Gastroesophageal sphincter (tissue), 4 donors: ENCODE data around the gene TNS1. TPM values are rescaled to one million over a fixed set of nuclear protein-coding genes. Genes with fewer than 3 reads are reported as not detected.

Source experiments
- ATAC-seq: fragments of 150-250 bp; one replicate; pipeline ENCODE4 v1.9.1; 2016; ENCODE audit warnings: mild to moderate bottlenecking, moderate library complexity
- H3K27ac ChIP-seq, 4 donors: fragments of 200-600 bp; sonication (generic) in 3 of 4; 1 replicate in 3 of 4; 2 replicates in 1 of 4; pipeline ENCODE4 v1.5.1; 2016 to 2019
- H3K27me3 ChIP-seq: fragments of 200-600 bp; sonication (generic); one replicate; pipeline ENCODE4 v1.5.1; 2019
- H3K36me3 ChIP-seq, 2 donors: fragments of 200-600 bp; sonication (generic); one replicate each; pipeline ENCODE4 v1.5.1; 2019; ENCODE audit warnings: control low read depth in 1 of 2
- H3K4me1 ChIP-seq, 3 donors: fragments of 200-600 bp; sonication (generic); 1 replicate in 2 of 3; 2 replicates in 1 of 3; pipeline ENCODE4 v1.5.1; 2016 to 2019; ENCODE audit warnings: control low read depth in 2 of 3
- H3K4me3 ChIP-seq, 2 donors: fragments of 200-600 bp; sonication (generic); one replicate each; pipeline ENCODE4 v1.5.1; 2019; ENCODE audit warnings: mild to moderate bottlenecking in 1 of 2, moderate library complexity in 1 of 2
- H3K9me3 ChIP-seq, 3 donors: fragments of 200-600 bp; sonication (generic); one replicate each; pipeline ENCODE4 v1.5.1; 2017 to 2019; ENCODE audit warnings: control low read depth in 2 of 3
- EP300 ChIP-seq: sonication (generic); formaldehyde crosslinking; IDR thresholded peaks from one replicate; pipeline ENCODE4 v1.6.1; 2017; ENCODE audit warnings: antibody characterized with exemption, mild to moderate bottlenecking
- POLR2A ChIP-seq, 2 donors: fragments of 450-650 bp; IDR thresholded peaks; one replicate each; pipeline ENCODE4 v1.6.1; 2017; ENCODE audit warnings: antibody characterized with exemption in 2 of 2, mild to moderate bottlenecking in 2 of 2, moderate library complexity in 1 of 2
- POLR2AphosphoS5 ChIP-seq: sonication (generic); formaldehyde crosslinking; IDR thresholded peaks from one replicate; pipeline ENCODE4 v1.6.1; 2017; ENCODE audit warnings: antibody characterized with exemption
- WGBS, 2 donors: methylation state at CpG; one replicate each; pipeline ENCODE4 v1.1.5; 2018; ENCODE audit warnings: low coverage in 1 of 2; 5-methylcytosine and 5-hydroxymethylcytosine counted together
- total RNA-seq, 4 donors: library from RNA; depleted of rRNA; stranded (reverse); fragments of >200 nt; gene quantifications; one replicate each; pipeline ENCODE4 v1.1.0, GENCODE V29; 2016
- TF ChIP-seq, protein P1 (sequence below), 4 experiments: fragments of 200-600 bp in 2 of 4; fragments of 450-650 bp in 2 of 4; sonication (generic) in 1 of 4; IDR thresholded peaks; one replicate each; pipeline ENCODE4 v1.5.1; 2017 to 2019; ENCODE audit warnings: antibody characterized with exemption in 4 of 4, mild to moderate bottlenecking in 2 of 4, moderate library complexity in 2 of 4

The TNS1 gene
- total RNA-seq, 4 donors from 2014 or later, result 825 to 2,193 (median 1,462) TPM

GRCh38 chr2:218033208-218033589 is 30.4 kb upstream of the TNS1 start:
- TF ChIP-seq, protein P1, sequence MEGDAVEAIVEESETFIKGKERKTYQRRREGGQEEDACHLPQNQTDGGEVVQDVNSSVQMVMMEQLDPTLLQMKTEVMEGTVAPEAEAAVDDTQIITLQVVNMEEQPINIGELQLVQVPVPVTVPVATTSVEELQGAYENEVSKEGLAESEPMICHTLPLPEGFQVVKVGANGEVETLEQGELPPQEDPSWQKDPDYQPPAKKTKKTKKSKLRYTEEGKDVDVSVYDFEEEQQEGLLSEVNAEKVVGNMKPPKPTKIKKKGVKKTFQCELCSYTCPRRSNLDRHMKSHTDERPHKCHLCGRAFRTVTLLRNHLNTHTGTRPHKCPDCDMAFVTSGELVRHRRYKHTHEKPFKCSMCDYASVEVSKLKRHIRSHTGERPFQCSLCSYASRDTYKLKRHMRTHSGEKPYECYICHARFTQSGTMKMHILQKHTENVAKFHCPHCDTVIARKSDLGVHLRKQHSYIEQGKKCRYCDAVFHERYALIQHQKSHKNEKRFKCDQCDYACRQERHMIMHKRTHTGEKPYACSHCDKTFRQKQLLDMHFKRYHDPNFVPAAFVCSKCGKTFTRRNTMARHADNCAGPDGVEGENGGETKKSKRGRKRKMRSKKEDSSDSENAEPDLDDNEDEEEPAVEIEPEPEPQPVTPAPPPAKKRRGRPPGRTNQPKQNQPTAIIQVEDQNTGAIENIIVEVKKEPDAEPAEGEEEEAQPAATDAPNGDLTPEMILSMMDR (IDR thresholded peaks at IDR 0.05), result no peak
- no peak for TF ChIP-seq POLR2A (IDR thresholded peaks at IDR 0.05)
- no peak for TF ChIP-seq EP300
- TF ChIP-seq POLR2AphosphoS5, result no peak
- no peak for ATAC-seq

DNA sequence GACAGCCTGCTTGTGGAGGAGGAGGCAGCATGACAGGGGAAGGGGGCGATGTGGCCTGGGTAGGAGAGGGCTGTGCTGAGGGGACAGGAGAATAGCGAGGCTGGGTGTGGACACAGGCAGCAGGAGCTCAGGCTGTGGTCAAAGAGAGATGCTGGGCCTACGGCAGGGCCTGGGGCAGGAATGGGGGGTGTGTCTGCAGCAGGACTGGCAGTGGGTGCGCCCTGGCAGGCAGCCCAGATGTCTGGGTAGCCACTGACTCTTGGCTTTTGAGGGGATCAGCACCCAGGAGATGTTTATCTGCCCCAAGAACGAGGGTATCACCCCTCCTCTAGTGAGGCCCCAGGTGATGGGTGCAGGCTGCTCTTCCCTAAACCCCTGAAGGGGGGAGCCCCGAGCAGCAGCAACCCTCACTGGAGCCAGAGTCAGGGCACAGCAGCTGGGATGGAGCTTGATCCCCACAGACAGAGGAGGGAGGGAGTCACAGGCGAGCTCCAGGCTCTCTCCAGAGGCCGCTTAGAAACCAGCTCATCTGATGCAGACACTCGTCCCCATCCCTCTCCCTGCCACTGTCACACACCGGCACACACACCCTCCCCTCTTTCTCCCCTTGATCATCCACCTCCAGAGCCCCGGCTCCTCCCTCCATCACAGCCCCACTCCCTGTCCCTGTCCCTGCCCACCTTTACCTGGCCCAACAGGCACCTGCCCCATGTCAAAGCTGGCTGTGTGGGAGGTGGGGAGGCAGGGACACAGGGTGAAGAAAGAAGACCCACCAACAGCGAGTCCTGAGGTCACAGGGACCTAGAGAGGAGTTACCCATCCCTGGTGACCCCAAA is 29.8 kb upstream of the TNS1 start:
- whole genome bisulfite sequencing, 2 donors, result 83 to 96% methylated on average over 2 to 4 of the region's 12 CpGs
- no peak for TF ChIP-seq POLR2AphosphoS5
- no peak for TF ChIP-seq POLR2A (IDR thresholded peaks at IDR 0.05)
- TF ChIP-seq, protein P1 (IDR thresholded peaks at IDR 0.05), result no peak
- no peak for TF ChIP-seq EP300
- no peak for ATAC-seq

More at GRCh38 chr2:218033208-218033589, 30.4 kb upstream of the TNS1 start:
- H3K36me3 ChIP-seq, result no peaks in the 10 kb centered on the region
- no peaks in the 10 kb centered on the region for H3K27me3 ChIP-seq
- H3K9me3 ChIP-seq, result no peaks in the 10 kb centered on the region
- WGBS, 2 donors, result 33 to 40% methylated on average over 1 of the region's 1 CpG
- H3K4me1 ChIP-seq, result peaks cover 0 to 16% (median 0%) of the 10 kb centered on the region in 3 donors
- H3K27ac ChIP-seq, result no peak overlapping the region
- no peak overlapping the region for H3K4me3 ChIP-seq

GRCh38 chr2:218031771-218032257 is 29.0 kb upstream of the TNS1 start:
- no peak overlapping the region for H3K27ac ChIP-seq
- peaks cover 0 to 16% (median 0%) of the 10 kb centered on the region in 3 donors for H3K4me1 ChIP-seq
- H3K9me3 ChIP-seq, result no peaks in the 10 kb centered on the region
- TF ChIP-seq POLR2A (IDR thresholded peaks at IDR 0.05) (no peak), EP300 (no peak), POLR2AphosphoS5 (no peak)
- TF ChIP-seq, protein P1 (IDR thresholded peaks at IDR 0.05), result no peak
- no peaks in the 10 kb centered on the region for H3K27me3 ChIP-seq
- no peak for ATAC-seq
- H3K36me3 ChIP-seq, result no peaks in the 10 kb centered on the region
- no peak overlapping the region for H3K4me3 ChIP-seq
- 86% methylated on average over 7 of the region's 7 CpGs; no CpG with 5 or more reads in 1 of the 2 donors for WGBS, 2 donors

More for the DNA sequence above, 29.8 kb upstream of the TNS1 start:
- peaks cover 0 to 16% (median 0%) of the 10 kb centered on the region in 3 donors for H3K4me1 ChIP-seq
- H3K36me3 ChIP-seq, result no peaks in the 10 kb centered on the region
- no peak overlapping the region for H3K27ac ChIP-seq
- no peaks in the 10 kb centered on the region for H3K27me3 ChIP-seq
- no peaks in the 10 kb centered on the region for H3K9me3 ChIP-seq
- no peak overlapping the region for H3K4me3 ChIP-seq

GRCh38 chr2:218031261-218031660 is 28.5 kb upstream of the TNS1 start:
- Histone ChIP-seq H3K27me3 (no peaks in the 10 kb centered on the region), H3K9me3 (no peaks in the 10 kb centered on the region), H3K36me3 (no peaks in the 10 kb centered on the region), H3K4me1 (peaks cover 0 to 16% (median 0%) of the 10 kb centered on the region in 3 donors), H3K27ac (no peak overlapping the region), H3K4me3 (no peak overlapping the region)
- WGBS, 2 donors, result 83 to 88% methylated on average over 1 of the region's 1 CpG
- TF ChIP-seq POLR2AphosphoS5 (no peak), POLR2A (IDR thresholded peaks at IDR 0.05) (no peak), EP300 (no peak)
- TF ChIP-seq, protein P1 (IDR thresholded peaks at IDR 0.05), result no peak
- no peak for ATAC-seq
